DND-41 (cell line): ENCODE results near the gene ZNF160.

Experiments
- CTCF ChIP-seq: IDR thresholded peaks from 2 replicates; pipeline ENCODE4 v1.5.1; 2012; ENCODE audit warnings: borderline replicate concordance, low read length, moderate library complexity, mild to moderate bottlenecking; ENCODE audit not compliant: poor library complexity, severe bottlenecking; ENCODE audit errors: extremely low read depth
- EZH2 ChIP-seq: IDR thresholded peaks from 3 replicates; pipeline ENCODE4 v1.6.1; 2012; ENCODE audit warnings: borderline replicate concordance, low read depth, mild to moderate bottlenecking, moderate library complexity, low read length, inconsistent platforms; ENCODE audit not compliant: severe bottlenecking

- TF ChIP-seq EZH2 (no peak), CTCF (no peak)
These were observed 33.2 kb upstream of the ZNF160 start for GRCh38 chr19:53136432-53136831.
